Adrenal gland (tissue), 5 donors: Measurements from ENCODE around the gene PLXNA4.

ENCODE experiments used
- POLR2A ChIP-seq, 2 donors: fragments of 450-650 bp; IDR thresholded peaks; one replicate each; pipeline ENCODE4 v1.6.1; 2017; ENCODE audit warnings: antibody characterized with exemption in 2 of 2, mild to moderate bottlenecking in 2 of 2, moderate library complexity in 1 of 2
- TF ChIP-seq, protein P1 (sequence below), 6 experiments: fragments of 450-650 bp in 4 of 6; fragments of 200-600 bp in 2 of 6; sonication (generic) in 1 of 6; IDR thresholded peaks; 1 replicate in 5 of 6; 2 replicates in 1 of 6; pipeline versions ENCODE4 v1.5.1 to v1.8.0; 2016 to 2021; ENCODE audit warnings: antibody characterized with exemption in 6 of 6, mild to moderate bottlenecking in 2 of 6, moderate library complexity in 1 of 6
- donor health status: DM: no; HTN: no; CAD: no.

DNA sequence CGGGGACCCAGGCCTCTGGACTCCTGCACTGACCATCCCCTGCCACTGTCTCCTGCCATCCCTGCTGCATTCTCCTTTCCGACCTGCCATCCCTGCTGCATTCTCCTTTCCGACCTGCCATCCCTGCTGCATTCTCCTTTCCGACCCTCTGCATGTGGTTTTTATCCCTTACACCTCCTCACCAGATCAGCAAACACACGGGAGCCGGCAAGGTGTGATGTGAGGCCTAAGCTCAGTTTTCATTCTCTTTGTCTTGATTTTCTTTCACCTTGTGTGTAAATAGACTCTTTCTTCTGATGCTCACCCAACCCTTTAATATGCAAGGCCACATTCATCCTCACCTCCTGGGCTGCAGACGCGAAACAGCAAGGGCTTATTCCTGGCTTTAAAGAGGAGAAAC lies 11.4 kb downstream of the PLXNA4 start:
- TF ChIP-seq, protein P1, sequence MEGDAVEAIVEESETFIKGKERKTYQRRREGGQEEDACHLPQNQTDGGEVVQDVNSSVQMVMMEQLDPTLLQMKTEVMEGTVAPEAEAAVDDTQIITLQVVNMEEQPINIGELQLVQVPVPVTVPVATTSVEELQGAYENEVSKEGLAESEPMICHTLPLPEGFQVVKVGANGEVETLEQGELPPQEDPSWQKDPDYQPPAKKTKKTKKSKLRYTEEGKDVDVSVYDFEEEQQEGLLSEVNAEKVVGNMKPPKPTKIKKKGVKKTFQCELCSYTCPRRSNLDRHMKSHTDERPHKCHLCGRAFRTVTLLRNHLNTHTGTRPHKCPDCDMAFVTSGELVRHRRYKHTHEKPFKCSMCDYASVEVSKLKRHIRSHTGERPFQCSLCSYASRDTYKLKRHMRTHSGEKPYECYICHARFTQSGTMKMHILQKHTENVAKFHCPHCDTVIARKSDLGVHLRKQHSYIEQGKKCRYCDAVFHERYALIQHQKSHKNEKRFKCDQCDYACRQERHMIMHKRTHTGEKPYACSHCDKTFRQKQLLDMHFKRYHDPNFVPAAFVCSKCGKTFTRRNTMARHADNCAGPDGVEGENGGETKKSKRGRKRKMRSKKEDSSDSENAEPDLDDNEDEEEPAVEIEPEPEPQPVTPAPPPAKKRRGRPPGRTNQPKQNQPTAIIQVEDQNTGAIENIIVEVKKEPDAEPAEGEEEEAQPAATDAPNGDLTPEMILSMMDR (IDR thresholded peaks at IDR 0.05): no peak
- no peak for TF ChIP-seq POLR2A (IDR thresholded peaks at IDR 0.05)
